IPS-NIHi7 (cell line): ENCODE data around the gene INHBB.

Experiments
- DNase-seq: peaks from one replicate; pipeline ENCODE4 v3.0.0; 2012; ENCODE audit warnings: mixed read lengths; ENCODE audit errors: extremely low spot score

Gene INHBB

DNA sequence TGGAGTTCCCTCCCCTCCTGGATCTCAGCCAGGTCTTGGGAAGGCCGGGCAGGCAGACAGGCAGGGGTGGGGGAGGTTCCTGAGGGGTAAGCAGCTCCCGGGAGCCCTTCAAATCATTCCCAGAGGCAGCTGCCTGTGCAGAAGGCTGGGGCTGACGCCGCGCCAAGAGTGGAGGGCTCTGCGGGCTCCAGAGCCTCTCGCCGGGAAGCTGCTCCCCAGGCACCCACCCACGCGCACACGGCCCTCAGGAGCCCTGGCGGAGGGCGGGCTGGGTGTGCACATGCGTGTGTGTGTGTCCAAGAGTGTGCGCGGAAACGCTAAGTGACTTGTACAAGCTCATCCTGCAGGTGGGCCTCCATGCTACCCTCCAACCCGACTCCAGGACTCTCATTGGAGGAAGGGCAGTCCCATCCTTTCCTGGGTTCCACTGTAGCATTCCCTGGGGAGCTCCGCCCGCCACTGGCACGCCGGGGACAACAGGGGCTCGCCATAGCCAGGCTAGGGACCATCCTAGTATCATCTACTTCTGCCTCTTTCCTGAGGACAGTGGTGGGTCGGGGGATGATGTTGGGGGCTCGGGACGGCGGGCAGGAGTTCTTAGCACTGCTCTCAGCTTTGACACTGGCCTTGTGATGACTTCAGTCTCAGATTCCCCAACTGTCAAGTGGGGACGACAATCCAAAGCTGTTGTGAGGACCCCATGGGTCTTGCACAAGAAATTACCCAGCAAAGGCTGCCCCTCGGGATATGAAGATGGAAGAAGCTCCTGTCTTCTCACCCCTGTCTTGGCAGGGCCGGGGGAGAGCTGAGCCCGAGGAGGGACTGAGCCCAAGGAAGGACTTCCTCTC, 50.3 kb downstream of the INHBB start:
- DNase-seq = peak; percentile 64

DNA sequence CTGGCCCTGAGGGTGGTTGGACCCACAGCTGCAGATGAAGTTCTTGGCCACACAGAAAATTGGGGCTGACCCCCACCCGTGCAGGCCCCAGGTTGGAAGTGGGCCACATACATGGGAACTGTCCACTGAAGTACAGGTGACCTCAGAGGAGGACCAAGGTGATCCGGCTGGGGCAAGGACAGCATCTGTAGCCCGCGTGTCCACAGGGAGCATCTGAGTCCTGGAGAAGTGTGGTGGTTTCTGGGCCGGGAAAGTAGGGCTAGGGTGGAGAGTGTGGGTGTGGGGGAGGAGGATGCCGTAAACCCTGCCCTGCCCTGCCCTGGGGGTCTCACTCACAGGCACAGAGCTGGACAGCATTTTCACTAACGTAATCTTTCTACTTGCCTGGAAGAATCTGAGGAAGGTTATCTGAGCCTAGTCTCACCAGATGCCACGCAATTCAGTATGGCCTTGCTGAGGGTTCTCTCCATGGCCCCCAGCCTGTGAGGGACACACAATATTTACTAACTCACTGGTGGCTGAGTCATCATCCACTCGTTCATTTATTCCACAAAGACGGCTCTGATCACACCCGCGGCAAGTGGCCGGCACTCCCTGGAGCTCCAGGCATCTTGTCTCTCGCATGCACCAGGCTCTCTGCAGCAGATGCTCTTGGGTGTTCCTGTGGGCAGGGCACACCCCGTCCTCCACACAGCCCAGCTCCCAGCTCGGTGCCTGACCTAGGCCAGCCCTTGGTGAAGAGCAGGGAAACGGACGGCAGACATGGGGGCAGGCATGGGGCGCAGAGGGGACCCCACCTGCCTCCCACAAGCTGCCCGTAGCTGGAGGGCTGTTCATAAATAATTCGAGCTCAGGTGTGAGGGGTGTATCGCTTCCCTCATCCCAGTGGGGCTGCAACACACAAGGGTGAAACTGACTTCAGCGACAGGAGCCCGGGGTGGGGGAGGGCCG, 51.2 kb downstream of the INHBB start:
- no peak for DNase-seq

DNA sequence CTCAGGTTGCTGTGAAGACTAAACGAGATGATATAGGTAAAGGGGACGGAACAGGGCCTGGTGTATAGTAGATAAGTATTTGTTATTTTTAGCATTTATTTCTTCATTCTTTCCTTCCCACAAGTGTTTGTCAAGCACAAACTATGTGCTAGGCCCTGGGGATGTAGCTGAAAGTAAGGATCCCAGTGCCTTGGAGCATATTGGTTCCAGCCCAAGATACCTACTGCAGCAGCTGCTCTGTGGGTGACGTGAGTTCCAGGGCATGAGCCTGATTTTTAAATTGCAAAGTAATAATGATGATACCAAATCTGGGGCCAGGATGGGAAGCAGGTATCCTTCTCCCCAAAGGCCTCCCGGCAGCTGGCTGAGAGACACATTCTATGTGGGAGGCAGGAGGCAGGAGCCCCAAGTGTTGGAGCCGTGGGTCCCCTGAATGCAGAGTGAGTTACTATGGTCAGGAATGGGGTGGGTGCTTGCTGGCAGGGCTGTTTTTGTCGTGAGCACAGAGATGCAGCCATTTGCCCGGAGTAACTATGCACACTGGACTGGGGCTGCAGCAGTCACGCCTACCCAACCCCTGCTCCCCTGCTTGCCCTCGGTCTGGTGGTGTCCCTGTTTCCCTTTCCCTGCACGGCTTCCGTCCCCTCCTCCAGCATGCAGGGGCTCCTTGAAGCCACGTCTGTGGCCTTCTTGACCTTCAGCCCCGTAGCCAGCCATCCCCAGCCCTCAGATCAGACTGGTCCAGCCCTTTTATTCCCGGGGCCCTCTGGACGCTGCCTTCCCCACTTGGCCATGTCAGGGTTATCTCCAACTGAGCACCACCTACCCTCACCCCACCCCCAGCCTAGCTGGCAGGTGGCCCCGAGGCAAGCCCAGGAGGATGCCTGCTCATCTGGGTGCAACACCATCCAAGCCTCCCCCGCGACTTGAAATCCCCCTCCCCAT, 52.4 kb downstream of the INHBB start:
- DNase-seq = no peak

DNA sequence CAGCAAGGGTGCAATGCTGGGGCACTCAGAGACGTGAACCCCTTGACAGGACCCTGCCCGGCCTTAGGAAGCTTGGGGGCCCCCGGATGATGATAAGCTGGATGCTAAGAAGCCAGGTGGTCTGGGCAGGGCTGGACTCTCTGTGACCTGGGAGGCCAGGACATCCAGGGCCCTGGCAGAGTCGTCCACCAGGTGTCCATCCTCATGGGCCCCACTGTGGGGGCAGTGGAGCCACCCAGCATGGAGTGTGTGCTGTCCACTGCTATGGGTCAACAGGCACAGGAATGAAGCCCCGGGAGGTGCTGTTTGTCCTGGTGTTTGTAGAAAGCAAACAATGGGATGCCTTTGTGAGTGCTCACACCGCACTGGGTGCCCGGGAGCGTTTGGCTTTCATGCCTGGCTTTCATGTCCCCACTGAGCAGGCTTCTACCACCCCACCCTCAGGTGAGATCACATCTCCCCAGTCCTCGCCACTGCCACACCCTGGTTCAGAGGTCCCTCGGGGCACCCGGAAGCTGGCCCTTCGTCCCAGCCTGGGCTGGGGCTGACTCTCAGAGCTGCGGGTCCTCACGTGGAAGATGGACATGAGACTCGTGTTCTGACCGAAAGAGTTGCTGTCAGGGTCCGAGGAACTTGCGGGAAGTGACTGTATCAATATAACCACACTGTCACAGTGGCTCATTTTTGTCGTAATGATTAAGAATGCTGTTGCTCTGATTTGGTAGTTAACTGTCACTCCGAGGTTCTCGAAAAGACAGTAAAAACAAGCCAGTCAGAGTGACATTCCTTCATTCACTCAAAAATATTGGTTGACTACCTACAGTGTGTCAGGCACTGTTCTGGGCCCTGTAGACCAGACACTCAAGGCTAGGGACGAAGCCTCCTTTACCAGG, 53.3 kb downstream of the INHBB start:
- DNase-seq = no peak

DNA sequence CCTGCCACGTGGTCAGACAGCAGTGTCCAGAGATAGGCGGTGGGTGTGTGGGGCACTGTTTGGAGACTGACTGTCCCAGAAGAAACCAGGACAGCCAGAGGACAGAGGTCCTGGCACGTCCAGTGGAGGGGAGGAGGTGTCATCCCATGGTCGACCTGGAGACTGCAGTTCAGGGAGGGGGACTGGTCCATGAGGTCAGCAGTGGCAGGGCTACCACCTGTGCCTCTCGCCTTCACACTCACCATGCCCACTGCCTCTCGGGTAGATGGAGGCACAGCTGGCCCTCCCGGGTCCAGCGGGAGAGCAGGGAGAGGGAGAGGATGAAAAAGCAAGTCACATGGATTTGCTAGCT, 53.9 kb downstream of the INHBB start:
- no peak for DNase-seq

DNA sequence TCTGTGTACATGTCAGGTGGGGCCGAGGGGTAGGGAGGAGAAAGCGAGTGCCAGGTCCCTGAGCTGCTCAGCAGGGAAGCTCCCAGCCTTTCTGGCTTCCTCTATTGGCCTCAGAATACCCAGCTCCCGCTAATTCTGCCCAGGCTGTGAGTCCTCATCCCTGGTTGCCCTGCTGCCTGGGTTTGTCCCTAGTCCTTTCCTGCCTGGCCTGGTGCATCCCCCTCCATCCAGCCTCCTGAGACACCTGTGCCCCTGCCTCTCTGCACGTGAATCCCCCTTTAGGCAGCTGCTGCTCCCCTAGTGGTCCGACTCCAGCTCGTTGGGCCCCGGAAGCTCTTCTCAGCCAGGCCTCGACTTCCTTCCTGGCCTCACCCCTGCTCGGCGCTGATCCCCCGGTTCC, 54.6 kb downstream of the INHBB start:
- DNase-seq = no peak
